Stimulated activated CD4-positive, alpha-beta T cell treated with anti-CD3 and anti-CD28 coated beads, Interleukin-4, amount 100 ng/mL, for 1 hour (primary cell): ENCODE results near the gene NHLRC3.
"Not testable (repeated sequence)": the region's sequence is repeated elsewhere in the genome, so short reads cannot be mapped to it uniquely, and the experiment has no call there.

Experiments
- DNase-seq: peaks from one replicate; pipeline ENCODE4 v3.0.0-alpha.2; 2020

Gene NHLRC3

GRCh38 chr13:39037880-39038568 is at the start of gene NHLRC3, which contains the start of gene PROSER1:
NHLRC3 (plus strand) TSS chr13:39038456; CDS start chr13:39038640, 184 bp downstream.
PROSER1 (minus strand) TSS chr13:39038089; CDS start chr13:39037242, 847 bp downstream.
- DNase-seq, result peak; percentile 78

GRCh38 chr13:38990693-38991092 is 47.6 kb upstream of the NHLRC3 start, which contains the start of gene STOML3:
STOML3 (minus strand) TSS chr13:38990831; CDS start chr13:38990721, 110 bp downstream.
- DNase-seq, result no peak

GRCh38 chr13:38993381-38993780 is 44.9 kb upstream of the NHLRC3 start:
- DNase-seq, result no peak

- no peak for DNase-seq
Observed at GRCh38 chr13:38998739-38999138, 39.5 kb upstream of the NHLRC3 start.

GRCh38 chr13:39006371-39007111 is 31.7 kb upstream of the NHLRC3 start:
- DNase-seq, result not testable (repeated sequence)

GRCh38 chr13:39012608-39013007 is 25.6 kb upstream of the NHLRC3 start:
- DNase-seq, result no peak

GRCh38 chr13:39013462-39013861 is 24.8 kb upstream of the NHLRC3 start:
- no peak for DNase-seq

GRCh38 chr13:39016087-39016486 is 22.2 kb upstream of the NHLRC3 start:
- DNase-seq, result no peak

GRCh38 chr13:39016787-39017186 is 21.5 kb upstream of the NHLRC3 start:
- no peak for DNase-seq

GRCh38 chr13:39020853-39021462 is 17.3 kb upstream of the NHLRC3 start:
- no peak for DNase-seq

GRCh38 chr13:39023316-39023715 is 14.9 kb upstream of the NHLRC3 start:
- DNase-seq, result no peak

- no peak for DNase-seq
Observed at GRCh38 chr13:39023761-39024160, 14.5 kb upstream of the NHLRC3 start.

GRCh38 chr13:39025433-39025839 is 12.8 kb upstream of the NHLRC3 start:
- DNase-seq, result no peak

GRCh38 chr13:39032150-39032549 is 6.1 kb upstream of the NHLRC3 start:
- no peak for DNase-seq

GRCh38 chr13:39034085-39034484 is 4.2 kb upstream of the NHLRC3 start:
- DNase-seq, result no peak

GRCh38 chr13:39035204-39035603 is 3.1 kb upstream of the NHLRC3 start:
- DNase-seq, result no peak

GRCh38 chr13:39035799-39036198 is 2.5 kb upstream of the NHLRC3 start:
- no peak for DNase-seq

- no peak for DNase-seq
Observed at GRCh38 chr13:39036212-39036611, 2.0 kb upstream of the NHLRC3 start.

GRCh38 chr13:39037410-39037879 is 811 bp upstream of the NHLRC3 start:
- no peak for DNase-seq

- DNase-seq, result peak; percentile 37
Observed at GRCh38 chr13:39038569-39039030, 344 bp downstream of the NHLRC3 start.

- no peak for DNase-seq
Observed at GRCh38 chr13:39039041-39039440, 785 bp downstream of the NHLRC3 start.

- DNase-seq, result no peak
Observed at GRCh38 chr13:39040206-39040605, 1.9 kb downstream of the NHLRC3 start.

- DNase-seq, result no peak
Observed at GRCh38 chr13:39044536-39044935, 6.3 kb downstream of the NHLRC3 start.
